WTC11 (cell line): ENCODE results near the gene PARD3B. TPM values are rescaled to one million over a fixed set of nuclear protein-coding genes. Genes with fewer than 3 reads are reported as not detected.

Experiments
- ATF2 ChIP-seq: sonication (generic); formaldehyde crosslinking; IDR thresholded peaks from 2 replicates; pipeline ENCODE4 v1.8.1; 2022; ENCODE audit warnings: low read depth, missing genetic modification reagents, borderline replicate concordance
- E2F5 ChIP-seq: sonication (generic); formaldehyde crosslinking; IDR thresholded peaks from 2 replicates; pipeline ENCODE4 v1.8.1; 2022; ENCODE audit warnings: mild to moderate bottlenecking, moderate library complexity, missing genetic modification reagents
- ELF4 ChIP-seq: sonication (generic); formaldehyde crosslinking; IDR thresholded peaks from 2 replicates; pipeline ENCODE4 v1.8.1; 2022; ENCODE audit warnings: low read depth, mild to moderate bottlenecking, moderate library complexity, missing genetic modification reagents
- ETV6 ChIP-seq: sonication (generic); formaldehyde crosslinking; IDR thresholded peaks from 2 replicates; pipeline ENCODE4 v1.8.1; 2022; ENCODE audit warnings: mild to moderate bottlenecking, missing genetic modification reagents
- JUN ChIP-seq: sonication (generic); formaldehyde crosslinking; IDR thresholded peaks from 2 replicates; pipeline ENCODE4 v1.8.0; 2023; ENCODE audit warnings: mild to moderate bottlenecking, missing genetic modification reagents
- total RNA-seq: library from RNA; stranded (reverse); gene quantifications from 3 replicates; pipeline ENCODE4 v1.2.3, GENCODE V29; 2021
- TF ChIP-seq, protein P1 (sequence below): sonication (generic); formaldehyde crosslinking; IDR thresholded peaks from 2 replicates; pipeline ENCODE4 v1.8.1; 2022; ENCODE audit warnings: missing genetic modification reagents, borderline replicate concordance

Gene PARD3B
- total RNA-seq, 1 experiment from 2014 or later = 5.6 TPM

DNA sequence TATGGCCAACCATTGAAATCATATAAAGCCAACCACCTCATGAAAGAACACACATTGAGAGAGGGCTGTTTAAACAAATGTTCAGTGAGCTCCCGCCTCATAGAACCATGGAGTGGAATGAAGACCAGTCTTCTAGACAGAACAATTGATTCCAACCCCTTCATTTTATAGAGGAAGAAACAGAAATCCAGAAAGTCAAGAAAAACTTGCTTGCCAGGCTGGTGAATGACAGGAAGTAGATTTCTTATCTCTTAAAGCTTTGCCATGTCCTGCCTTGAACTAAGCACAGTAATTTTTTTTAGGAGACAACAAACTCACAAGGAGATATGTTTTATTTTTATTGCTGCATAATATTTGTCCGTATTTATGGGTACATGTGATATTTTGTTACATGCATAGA, 1120.5 kb downstream of the PARD3B start (continued):
- TF ChIP-seq, protein P1, sequence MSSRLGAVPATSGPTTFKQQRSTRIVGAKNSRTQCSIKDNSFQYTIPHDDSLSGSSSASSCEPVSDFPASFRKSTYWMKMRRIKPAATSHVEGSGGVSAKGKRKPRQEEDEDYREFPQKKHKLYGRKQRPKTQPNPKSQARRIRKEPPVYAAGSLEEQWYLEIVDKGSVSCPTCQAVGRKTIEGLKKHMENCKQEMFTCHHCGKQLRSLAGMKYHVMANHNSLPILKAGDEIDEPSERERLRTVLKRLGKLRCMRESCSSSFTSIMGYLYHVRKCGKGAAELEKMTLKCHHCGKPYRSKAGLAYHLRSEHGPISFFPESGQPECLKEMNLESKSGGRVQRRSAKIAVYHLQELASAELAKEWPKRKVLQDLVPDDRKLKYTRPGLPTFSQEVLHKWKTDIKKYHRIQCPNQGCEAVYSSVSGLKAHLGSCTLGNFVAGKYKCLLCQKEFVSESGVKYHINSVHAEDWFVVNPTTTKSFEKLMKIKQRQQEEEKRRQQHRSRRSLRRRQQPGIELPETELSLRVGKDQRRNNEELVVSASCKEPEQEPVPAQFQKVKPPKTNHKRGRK = no peak
- no peak for TF ChIP-seq ATF2 (CRISPR knock-in tag)
- TF ChIP-seq ETV6 = no peak
- TF ChIP-seq ELF4 (CRISPR knock-in tag) = no peak
- no peak for TF ChIP-seq JUN
- TF ChIP-seq E2F5 (CRISPR knock-in tag) = no peak
- TF ChIP-seq, all 79 proteins: peak for 0
